ENCODE measurements around the gene TPH2.
A peak's percentile ranks its signal among the peaks of the same experiment; 100 is the strongest.

Gene TPH2

GRCh38 chr12:71938728-71939385 lies at the start of gene TPH2:
Gene TPH2, plus strand, starts transcription at chr12:71938845. Its CDS starts 142 bp downstream, at chr12:71938987.
- peak; percentile 69 for DNase-seq

- DNase-seq, result no peak
These were observed 48.2 kb upstream of the TPH2 start for GRCh38 chr12:71890475-71890874.

GRCh38 chr12:71892059-71892458 lies 46.6 kb upstream of the TPH2 start:
- DNase-seq, result no peak

- DNase-seq, result no peak
These were observed 42.3 kb upstream of the TPH2 start for GRCh38 chr12:71896205-71896882.

GRCh38 chr12:71900091-71900490 lies 38.6 kb upstream of the TPH2 start:
- no peak for DNase-seq

- DNase-seq, result no peak
These were observed 34.0 kb upstream of the TPH2 start for GRCh38 chr12:71904629-71905028.

GRCh38 chr12:71935594-71935993 lies 3.1 kb upstream of the TPH2 start:
- no peak for DNase-seq

- DNase-seq, result no peak
These were observed 1.4 kb downstream of the TPH2 start for GRCh38 chr12:71940068-71940467.

GRCh38 chr12:71941174-71941573 lies 2.5 kb downstream of the TPH2 start:
- DNase-seq, result no peak

- no peak for DNase-seq
These were observed 3.6 kb downstream of the TPH2 start for GRCh38 chr12:71942259-71942658.

GRCh38 chr12:71942703-71943102 lies 4.1 kb downstream of the TPH2 start:
- no peak for DNase-seq

- DNase-seq, result no peak
These were observed 6.5 kb downstream of the TPH2 start for GRCh38 chr12:71945121-71945520.

GRCh38 chr12:71945883-71946282 lies 7.2 kb downstream of the TPH2 start:
- no peak for DNase-seq

- DNase-seq, result peak; percentile 99
These were observed 9.0 kb downstream of the TPH2 start for GRCh38 chr12:71947645-71948105.

GRCh38 chr12:71948390-71948789 lies 9.7 kb downstream of the TPH2 start:
- DNase-seq, result peak; percentile 31

GRCh38 chr12:71949646-71950045 lies 11.0 kb downstream of the TPH2 start:
- DNase-seq, result no peak

GRCh38 chr12:71950404-71950803 lies 11.8 kb downstream of the TPH2 start:
- no peak for DNase-seq

- no peak for DNase-seq
These were observed 12.2 kb downstream of the TPH2 start for GRCh38 chr12:71950819-71951218.

- no peak for DNase-seq
These were observed 15.6 kb downstream of the TPH2 start for GRCh38 chr12:71954083-71954778.

- no peak for DNase-seq
These were observed 16.2 kb downstream of the TPH2 start for GRCh38 chr12:71954861-71955260.

- no peak for DNase-seq
These were observed 17.3 kb downstream of the TPH2 start for GRCh38 chr12:71955970-71956369.

GRCh38 chr12:71958056-71958455 lies 19.4 kb downstream of the TPH2 start:
- DNase-seq, result no peak

- DNase-seq, result no peak
These were observed 19.8 kb downstream of the TPH2 start for GRCh38 chr12:71958457-71958856.

GRCh38 chr12:71958993-71959578 lies 20.4 kb downstream of the TPH2 start:
- DNase-seq, result peak; percentile 21

All from DMS153 (cell line).